ENCODE data around the gene CLEC20A.

The CLEC20A gene

GRCh38 chr1:178528228-178528952, 31.6 kb upstream of the CLEC20A start:
- H3K36me3 Mint-ChIP-seq (ENCODE audit: low read depth), result no peaks in the 10 kb centered on the region
- H3K27ac Mint-ChIP-seq, result no peak overlapping the region
- H3K4me3 Mint-ChIP-seq, result no peak overlapping the region

GRCh38 chr1:178527117-178527516, 30.4 kb upstream of the CLEC20A start:
- Mint-ChIP-seq H3K9me3 (no peaks in the 10 kb centered on the region), H3K4me1 (peaks cover 7% of the 10 kb centered on the region), H3K27me3 (ENCODE audit: low read depth) (peaks cover 6% of the 10 kb centered on the region), H3K4me3 (no peak overlapping the region), H3K36me3 (ENCODE audit: low read depth) (no peaks in the 10 kb centered on the region), H3K27ac (no peak overlapping the region)
- TF ChIP-seq CTCF (IDR thresholded peaks at IDR 0.05; ENCODE audit: unreplicated experiment in 3 of 3), result no peak

More at GRCh38 chr1:178528228-178528952, 31.6 kb upstream of the CLEC20A start:
- no peaks in the 10 kb centered on the region for H3K9me3 Mint-ChIP-seq
- H3K4me1 Mint-ChIP-seq, result peaks cover 11% of the 10 kb centered on the region
- TF ChIP-seq CTCF (IDR thresholded peaks at IDR 0.05; ENCODE audit: unreplicated experiment in 3 of 3), result no peak
- H3K27me3 Mint-ChIP-seq (ENCODE audit: low read depth), result peaks cover 7% of the 10 kb centered on the region

GRCh38 chr1:178521241-178521640, 24.5 kb upstream of the CLEC20A start:
- no peak for TF ChIP-seq CTCF (IDR thresholded peaks at IDR 0.05; ENCODE audit: unreplicated experiment in 3 of 3)
- Mint-ChIP-seq H3K27ac (no peak overlapping the region), H3K27me3 (ENCODE audit: low read depth) (no peaks in the 10 kb centered on the region), H3K4me3 (no peak overlapping the region), H3K4me1 (no peaks in the 10 kb centered on the region), H3K36me3 (ENCODE audit: low read depth) (no peaks in the 10 kb centered on the region), H3K9me3 (no peaks in the 10 kb centered on the region)

GRCh38 chr1:178520803-178521202, 24.0 kb upstream of the CLEC20A start:
- H3K27me3 Mint-ChIP-seq (ENCODE audit: low read depth), result no peaks in the 10 kb centered on the region
- no peak overlapping the region for H3K4me3 Mint-ChIP-seq
- no peaks in the 10 kb centered on the region for H3K4me1 Mint-ChIP-seq
- H3K9me3 Mint-ChIP-seq, result no peaks in the 10 kb centered on the region
- no peak for TF ChIP-seq CTCF (IDR thresholded peaks at IDR 0.05; ENCODE audit: unreplicated experiment in 3 of 3)
- no peaks in the 10 kb centered on the region for H3K36me3 Mint-ChIP-seq (ENCODE audit: low read depth)
- no peak overlapping the region for H3K27ac Mint-ChIP-seq

- H3K9me3 Mint-ChIP-seq, result no peaks in the 10 kb centered on the region
- no peak overlapping the region for H3K27ac Mint-ChIP-seq
- H3K4me1 Mint-ChIP-seq, result peaks cover 6% of the 10 kb centered on the region
- H3K4me3 Mint-ChIP-seq, result no peak overlapping the region
- no peaks in the 10 kb centered on the region for H3K27me3 Mint-ChIP-seq (ENCODE audit: low read depth)
- H3K36me3 Mint-ChIP-seq (ENCODE audit: low read depth), result no peaks in the 10 kb centered on the region
- TF ChIP-seq CTCF (IDR thresholded peaks at IDR 0.05; ENCODE audit: unreplicated experiment in 3 of 3), result no peak
Observed at GRCh38 chr1:178518894-178519293, 22.1 kb upstream of the CLEC20A start.

GRCh38 chr1:178516110-178516509, 19.3 kb upstream of the CLEC20A start:
- H3K27me3 Mint-ChIP-seq (ENCODE audit: low read depth), result peaks cover 7% of the 10 kb centered on the region
- no peak overlapping the region for H3K4me3 Mint-ChIP-seq
- H3K4me1 Mint-ChIP-seq, result peaks cover 13% of the 10 kb centered on the region
- TF ChIP-seq CTCF (IDR thresholded peaks at IDR 0.05; ENCODE audit: unreplicated experiment in 3 of 3), result no peak
- no peaks in the 10 kb centered on the region for H3K9me3 Mint-ChIP-seq
- H3K36me3 Mint-ChIP-seq (ENCODE audit: low read depth), result no peaks in the 10 kb centered on the region
- H3K27ac Mint-ChIP-seq, result no peak overlapping the region
